Prostate gland (tissue), 2 donors: Measurements from ENCODE around the gene DENND2A. TPM values are rescaled to one million over a fixed set of nuclear protein-coding genes. Genes with fewer than 3 reads are reported as not detected.

Source experiments
- DNase-seq: peaks from one replicate; pipeline ENCODE4 v3.0.0-alpha.2; 2019; ENCODE audit warnings: low spot score
- H3K27ac ChIP-seq, 2 donors: fragments of 200-600 bp; sonication (generic); 2 replicates each; pipeline ENCODE4 v1.5.1; 2017 to 2019
- H3K27me3 ChIP-seq: fragments of 200-600 bp; sonication (generic); replicated peaks from 2 replicates; pipeline ENCODE4 v1.5.1; 2019; ENCODE audit not compliant: insufficient read depth
- H3K36me3 ChIP-seq, 2 donors: fragments of 200-600 bp; sonication (generic); 1 replicate in 1 of 2; 2 replicates in 1 of 2; pipeline versions ENCODE4 v1.5.1 to v1.8.1; 2017 to 2019
- H3K4me1 ChIP-seq: fragments of 200-600 bp; sonication (generic); replicated peaks from 2 replicates; pipeline ENCODE4 v1.5.1; 2019
- H3K4me3 ChIP-seq, 2 donors: fragments of 200-600 bp; sonication (generic); 2 replicates each; pipeline ENCODE4 v1.5.1; 2017 to 2019
- H3K9me3 ChIP-seq: fragments of 200-600 bp; sonication (generic); 2 replicates; pipeline ENCODE4 v1.5.1; 2017
- POLR2A ChIP-seq: fragments of 450-650 bp; IDR thresholded peaks from one replicate; pipeline ENCODE4 v1.6.1; 2016; ENCODE audit warnings: antibody characterized with exemption, mild to moderate bottlenecking
- POLR2AphosphoS5 ChIP-seq: sonication (generic); formaldehyde crosslinking; IDR thresholded peaks from one replicate; pipeline ENCODE4 v1.6.1; 2017; ENCODE audit warnings: antibody characterized with exemption
- WGBS: methylation state at CpG from one replicate; pipeline ENCODE4 v1.1.5; 2018; 5-methylcytosine and 5-hydroxymethylcytosine counted together
- intact Hi-C: fragments of 100-400 bp; cut with DNase I; formaldehyde crosslinking; loops from one replicate; pipeline ENCODE4 v1.14.2; 2022
- small RNA-seq, 2 donors: library from RNA; depleted of rRNA; stranded (forward); fragments of <200 nt; gene quantifications; one replicate each; pipeline ENCODE3, GENCODE V24; 2016
- total RNA-seq, 2 donors: library from RNA; depleted of rRNA; stranded (reverse); fragments of >200 nt; gene quantifications; one replicate each; pipeline ENCODE4 v1.1.0, GENCODE V29; 2016
- TF ChIP-seq, protein P1 (sequence below), 4 experiments: fragments of 200-600 bp in 2 of 4; fragments of 450-650 bp in 2 of 4; sonication (generic) in 2 of 4; IDR thresholded peaks; 1 replicate in 3 of 4; 2 replicates in 1 of 4; pipeline ENCODE4 v1.5.1; 2016 to 2019; ENCODE audit warnings: antibody characterized with exemption in 4 of 4, mild to moderate bottlenecking in 2 of 4, moderate library complexity in 2 of 4

Gene DENND2A
- total RNA-seq, 2 donors from 2014 or later = 4.0 to 9.2 TPM

DNA sequence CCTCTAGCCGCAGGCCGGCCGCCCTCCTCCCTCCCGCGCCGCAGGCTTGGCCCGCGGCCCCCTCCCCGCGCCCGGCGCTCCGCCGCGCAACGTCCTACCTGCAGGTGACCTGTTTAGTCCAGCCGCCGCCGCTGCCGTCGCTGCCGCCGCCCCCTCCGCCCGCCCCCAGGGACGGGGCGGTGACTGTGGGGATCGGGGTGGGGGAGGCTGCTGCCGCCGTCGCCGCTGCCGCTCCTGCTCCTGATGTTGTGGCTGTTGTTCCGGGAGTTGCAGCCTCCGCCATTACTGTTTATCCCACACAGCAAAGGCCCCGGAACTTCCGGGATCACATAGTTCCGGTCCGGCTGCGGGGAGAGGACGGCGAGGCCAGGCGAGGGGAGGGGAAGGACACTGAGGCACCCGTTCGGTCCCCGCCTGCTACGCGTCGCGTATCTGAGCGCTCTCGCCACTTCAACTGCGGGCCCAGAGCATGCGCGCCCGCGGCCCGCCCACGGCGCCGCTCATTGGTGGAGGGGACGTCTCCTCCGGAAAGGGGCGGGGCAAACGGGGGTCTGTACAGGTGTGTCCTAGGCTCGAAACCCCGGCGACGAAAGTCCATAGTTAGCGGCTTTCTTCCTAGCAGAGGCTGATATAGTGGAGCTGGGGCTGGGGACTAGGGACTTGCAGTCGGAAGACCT, 161.4 kb downstream of the DENND2A start, which contains the start of gene MKRN1:
TSS of gene MKRN1 (minus strand) at position 444 of the 677 bp plus-strand sequence. CDS start at position 283, 161 bp downstream.
- TF ChIP-seq POLR2A (peak; percentile 87), POLR2AphosphoS5 (peak; percentile 94)
- TF ChIP-seq, protein P1, sequence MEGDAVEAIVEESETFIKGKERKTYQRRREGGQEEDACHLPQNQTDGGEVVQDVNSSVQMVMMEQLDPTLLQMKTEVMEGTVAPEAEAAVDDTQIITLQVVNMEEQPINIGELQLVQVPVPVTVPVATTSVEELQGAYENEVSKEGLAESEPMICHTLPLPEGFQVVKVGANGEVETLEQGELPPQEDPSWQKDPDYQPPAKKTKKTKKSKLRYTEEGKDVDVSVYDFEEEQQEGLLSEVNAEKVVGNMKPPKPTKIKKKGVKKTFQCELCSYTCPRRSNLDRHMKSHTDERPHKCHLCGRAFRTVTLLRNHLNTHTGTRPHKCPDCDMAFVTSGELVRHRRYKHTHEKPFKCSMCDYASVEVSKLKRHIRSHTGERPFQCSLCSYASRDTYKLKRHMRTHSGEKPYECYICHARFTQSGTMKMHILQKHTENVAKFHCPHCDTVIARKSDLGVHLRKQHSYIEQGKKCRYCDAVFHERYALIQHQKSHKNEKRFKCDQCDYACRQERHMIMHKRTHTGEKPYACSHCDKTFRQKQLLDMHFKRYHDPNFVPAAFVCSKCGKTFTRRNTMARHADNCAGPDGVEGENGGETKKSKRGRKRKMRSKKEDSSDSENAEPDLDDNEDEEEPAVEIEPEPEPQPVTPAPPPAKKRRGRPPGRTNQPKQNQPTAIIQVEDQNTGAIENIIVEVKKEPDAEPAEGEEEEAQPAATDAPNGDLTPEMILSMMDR (IDR thresholded peaks at IDR 0.05) = peak in 1 of 4 experiments; percentile 3
- Histone ChIP-seq H3K4me1 (no peaks in the 10 kb centered on the region), H3K36me3 (no peaks in the 10 kb centered on the region), H3K27me3 (no peaks in the 10 kb centered on the region), H3K9me3 (no peaks in the 10 kb centered on the region), H3K27ac (peak within 1 kb of the TSS; percentile 91 to 92), H3K4me3 (peak within 1 kb of the TSS; percentile 92 to 100)
- WGBS = 0% methylated on average over 43 of the region's 71 CpGs
- intact Hi-C loops = loop anchor here (2.0 to 5.0 kb wide), 2 partner anchors 28 to 178 kb away; no protein-coding TSS in a partner anchor
- peak; percentile 96 for DNase-seq

DNA sequence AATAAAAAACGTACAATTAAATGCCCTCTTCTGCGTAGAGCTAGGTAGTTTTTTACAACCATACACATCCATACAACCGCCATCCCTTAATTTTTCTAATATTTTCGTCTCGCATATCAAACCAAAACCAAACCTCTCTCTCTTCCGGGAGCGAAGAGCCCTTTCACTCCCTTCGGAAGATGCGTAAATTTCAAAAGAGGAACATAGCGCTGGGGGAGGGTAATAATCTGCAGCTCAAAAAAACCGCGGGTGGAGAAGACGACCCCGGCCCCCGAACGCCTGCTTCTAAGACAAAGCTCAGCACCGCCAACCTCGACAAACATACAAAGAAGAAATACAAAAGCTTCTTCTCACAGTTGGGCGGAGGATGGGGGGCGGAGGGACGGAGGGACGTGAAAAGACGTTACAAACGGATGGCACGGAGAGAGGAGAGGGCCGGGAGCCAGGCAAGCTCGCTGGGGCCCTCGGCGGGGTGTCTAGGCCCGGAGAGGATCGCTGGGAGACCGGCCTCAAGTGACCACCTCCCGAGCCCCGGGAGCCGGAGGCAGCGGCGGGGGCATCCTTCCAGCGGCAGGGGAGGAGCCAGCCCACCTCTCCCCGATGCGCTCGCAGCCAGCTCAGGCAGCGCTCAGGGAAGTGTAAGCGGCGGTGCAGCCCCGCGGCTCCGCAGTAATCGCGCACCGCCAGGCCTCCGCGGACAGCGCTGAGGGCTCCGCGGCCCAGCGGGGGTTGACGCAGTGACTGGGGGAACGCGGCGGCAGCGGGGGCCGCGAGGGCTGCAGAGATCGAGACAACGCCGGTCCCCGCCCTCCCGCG, 162.2 kb downstream of the DENND2A start:
- no peaks in the 10 kb centered on the region for H3K36me3 ChIP-seq
- no peaks in the 10 kb centered on the region for H3K4me1 ChIP-seq
- H3K4me3 ChIP-seq = peak overlapping the region; percentile 92 to 100
- no peaks in the 10 kb centered on the region for H3K27me3 ChIP-seq
- DNase-seq = peak; percentile 12
- peak overlapping the region; percentile 91 to 92 for H3K27ac ChIP-seq
- intact Hi-C loops = loop anchor here (2.0 to 5.0 kb wide), 2 partner anchors 28 to 179 kb away; no protein-coding TSS in a partner anchor
- TF ChIP-seq POLR2AphosphoS5 (no peak), POLR2A (no peak)
- TF ChIP-seq, protein P1 (IDR thresholded peaks at IDR 0.05) = no peak
- no peaks in the 10 kb centered on the region for H3K9me3 ChIP-seq
- WGBS = 1% methylated on average over 42 of the region's 69 CpGs

DNA sequence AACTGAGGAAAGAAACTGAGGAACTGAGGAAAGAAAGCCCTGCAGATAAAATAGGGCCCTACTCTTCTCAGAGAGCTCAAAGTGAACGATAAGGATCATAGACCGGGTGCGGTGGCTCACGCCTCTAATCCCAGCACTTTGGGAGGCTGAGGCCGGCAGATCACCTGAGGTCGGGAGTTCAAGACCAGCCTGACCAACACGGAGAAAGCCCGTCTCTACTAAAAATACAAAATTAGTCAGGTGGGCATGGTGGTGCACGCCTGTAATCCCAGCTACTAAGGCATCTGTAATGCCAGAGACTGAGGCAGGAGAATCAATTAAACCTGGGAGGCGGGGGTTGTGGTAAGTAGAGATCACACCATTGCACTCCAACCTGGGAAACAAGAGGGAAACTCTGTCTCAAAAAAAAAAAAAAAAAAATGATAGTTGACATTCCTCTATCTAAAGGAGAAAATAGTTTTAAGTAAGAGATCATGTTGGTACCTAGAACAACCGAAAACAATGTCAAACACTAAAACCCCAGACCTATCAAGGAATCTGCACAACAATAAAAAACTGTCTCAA, 163.8 kb downstream of the DENND2A start:
- Histone ChIP-seq H3K4me3 (no peak overlapping the region), H3K27ac (no peak overlapping the region), H3K9me3 (no peaks in the 10 kb centered on the region), H3K36me3 (no peaks in the 10 kb centered on the region), H3K4me1 (no peaks in the 10 kb centered on the region), H3K27me3 (no peaks in the 10 kb centered on the region)
- WGBS = 73% methylated on average over 11 of the region's 11 CpGs
- intact Hi-C loops = loop anchor here (5.0 kb wide), 1 partner anchor 181 kb away; no protein-coding TSS in a partner anchor
- TF ChIP-seq POLR2A (no peak), POLR2AphosphoS5 (no peak)
- TF ChIP-seq, protein P1 (IDR thresholded peaks at IDR 0.05) = no peak
- DNase-seq = no peak

DNA sequence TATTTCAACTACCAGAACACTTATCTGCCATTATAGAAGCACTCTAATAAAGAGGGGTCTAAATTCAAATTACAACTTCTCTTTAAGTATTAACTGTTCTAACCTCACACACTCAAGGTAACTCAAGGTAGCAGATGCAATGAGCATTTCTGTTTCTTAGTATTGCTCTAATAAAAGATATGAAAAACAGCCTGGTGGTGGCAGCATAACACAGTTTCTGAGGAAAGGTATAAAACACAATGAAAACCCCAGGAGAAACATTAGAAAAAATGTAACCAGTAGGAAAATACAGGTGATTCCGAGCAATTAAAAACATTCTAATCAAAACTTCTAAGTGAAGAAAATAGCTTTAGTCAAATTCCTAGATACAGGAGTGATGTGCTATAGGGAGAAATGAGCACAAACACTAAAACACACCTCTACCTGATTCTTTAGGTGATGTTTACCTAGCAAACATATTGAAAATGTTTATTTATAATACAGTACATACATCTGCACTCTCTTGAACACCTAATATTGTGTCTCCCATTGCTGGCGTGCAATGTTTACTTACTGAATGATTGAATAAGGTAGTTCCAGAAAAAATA, 164.8 kb downstream of the DENND2A start:
- H3K36me3 ChIP-seq = no peaks in the 10 kb centered on the region
- H3K4me1 ChIP-seq = no peaks in the 10 kb centered on the region
- no peaks in the 10 kb centered on the region for H3K9me3 ChIP-seq
- no peaks in the 10 kb centered on the region for H3K27me3 ChIP-seq
- H3K4me3 ChIP-seq = no peak overlapping the region
- no peak for TF ChIP-seq POLR2A
- TF ChIP-seq, protein P1 (IDR thresholded peaks at IDR 0.05) = peak in 3 of 4 experiments; percentile 43 to 68 (median 68)
- peak; percentile 18 for TF ChIP-seq POLR2AphosphoS5
- peak; percentile 51 for DNase-seq
- 22% methylated on average over 2 of the region's 2 CpGs for WGBS
- intact Hi-C loops = loop anchor here (5.0 kb wide), 1 partner anchor 181 kb away; no protein-coding TSS in a partner anchor
- H3K27ac ChIP-seq = no peak overlapping the region

Small RNA genes within 50 kb of the gene (small RNA-seq; reads per million reads assigned to genes)
- gene RF00019 = 0 reads per million in 2 donors
- gene RN7SL771P = 0 reads per million in 2 donors

Other genes starting within 250 kb of the DENND2A start
- 10 to 100 TPM; 25.8 to 38.8 TPM for gene SLC37A3, start 242.3 kb downstream of the DENND2A start, total RNA-seq
- 1 to 10 TPM in 1 of 2 donors, under 1 TPM in 1; 0.80 to 9.3 TPM for gene RAB19, start 236.8 kb downstream of the DENND2A start, total RNA-seq
- gene MKRN1, start 161.3 kb downstream of the DENND2A start, total RNA-seq = 100 to 1,000 TPM in 1 of 2 donors, 10 to 100 TPM in 1; 69.0 to 108 TPM
- 10 to 100 TPM; 26.5 to 30.6 TPM for gene ADCK2, start 32.1 kb upstream of the DENND2A start, total RNA-seq
- gene NDUFB2, start 55.9 kb upstream of the DENND2A start, total RNA-seq = 100 to 1,000 TPM; 151 to 333 TPM